Measurements from ENCODE around the gene HNF1B.

DNA sequence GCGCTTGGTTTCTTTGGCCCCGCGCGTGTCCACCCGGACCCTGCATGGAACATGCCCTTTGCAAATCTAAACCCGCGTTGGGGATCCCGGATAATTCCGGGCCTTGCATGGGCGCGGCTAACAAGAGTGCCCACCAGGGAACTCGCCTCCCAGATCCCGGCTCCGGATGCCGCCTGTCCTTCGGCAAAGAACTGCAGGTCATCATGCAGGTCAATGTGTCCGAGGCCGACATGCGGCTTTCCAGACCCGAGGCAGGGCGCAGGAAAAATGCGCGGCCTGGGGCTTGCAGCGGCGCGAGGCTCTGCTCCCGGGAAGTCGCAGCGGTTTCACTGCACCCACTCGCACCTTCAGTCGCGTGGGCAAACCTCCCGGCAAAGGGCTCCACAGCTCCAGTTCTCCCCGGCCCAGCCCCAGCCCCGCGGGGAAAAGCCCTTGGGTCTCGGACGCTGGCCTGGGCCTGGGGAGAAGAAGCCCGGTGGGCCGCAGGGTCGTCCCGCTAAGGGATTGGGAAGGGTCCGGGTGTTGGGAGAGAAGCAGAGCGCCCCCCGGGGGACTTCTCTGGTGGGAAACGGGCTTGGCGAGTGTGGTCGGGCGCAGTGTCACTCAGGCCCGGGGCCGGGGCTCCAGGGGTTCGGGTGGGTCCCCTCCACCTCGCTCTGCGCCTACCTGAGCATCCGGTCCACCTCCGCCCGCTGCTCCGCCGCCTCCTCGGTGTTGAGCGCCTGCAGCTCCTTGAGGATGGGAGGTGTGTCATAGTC, 805 bp downstream of the HNF1B start:
- TF ChIP-seq ZFP30 (CRISPR knock-in tag; IDR thresholded peaks at IDR 0.05) (no peak), RARB (CRISPR knock-in tag; IDR thresholded peaks at IDR 0.05) (no peak), ZC3H10 (CRISPR knock-in tag; IDR thresholded peaks at IDR 0.05) (no peak), PPARA (CRISPR knock-in tag; IDR thresholded peaks at IDR 0.05; ENCODE audit: borderline replicate concordance) (no peak), ZNF8 (CRISPR knock-in tag; IDR thresholded peaks at IDR 0.05) (no peak), CSRNP3 (CRISPR knock-in tag; IDR thresholded peaks at IDR 0.05) (no peak), ISL1 (CRISPR knock-in tag; IDR thresholded peaks at IDR 0.05) (no peak)
- TF ChIP-seq, protein P1, sequence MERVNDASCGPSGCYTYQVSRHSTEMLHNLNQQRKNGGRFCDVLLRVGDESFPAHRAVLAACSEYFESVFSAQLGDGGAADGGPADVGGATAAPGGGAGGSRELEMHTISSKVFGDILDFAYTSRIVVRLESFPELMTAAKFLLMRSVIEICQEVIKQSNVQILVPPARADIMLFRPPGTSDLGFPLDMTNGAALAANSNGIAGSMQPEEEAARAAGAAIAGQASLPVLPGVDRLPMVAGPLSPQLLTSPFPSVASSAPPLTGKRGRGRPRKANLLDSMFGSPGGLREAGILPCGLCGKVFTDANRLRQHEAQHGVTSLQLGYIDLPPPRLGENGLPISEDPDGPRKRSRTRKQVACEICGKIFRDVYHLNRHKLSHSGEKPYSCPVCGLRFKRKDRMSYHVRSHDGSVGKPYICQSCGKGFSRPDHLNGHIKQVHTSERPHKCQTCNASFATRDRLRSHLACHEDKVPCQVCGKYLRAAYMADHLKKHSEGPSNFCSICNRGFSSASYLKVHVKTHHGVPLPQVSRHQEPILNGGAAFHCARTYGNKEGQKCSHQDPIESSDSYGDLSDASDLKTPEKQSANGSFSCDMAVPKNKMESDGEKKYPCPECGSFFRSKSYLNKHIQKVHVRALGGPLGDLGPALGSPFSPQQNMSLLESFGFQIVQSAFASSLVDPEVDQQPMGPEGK (CRISPR knock-in tag; IDR thresholded peaks at IDR 0.05; ENCODE audit: borderline replicate concordance): no peak

Data from SK-N-SH treated with all-trans-retinoic acid at 6 μM for 48 hours (cell line).